HUES64 (cell line): ENCODE data around the gene MYADM.

ENCODE experiments used
- H3K27ac ChIP-seq: 2 replicates; pipeline ENCODE4 v1.7.0; 2013; ENCODE audit warnings: low read depth, low read length, inconsistent platforms
- H3K27me3 ChIP-seq: 2 replicates; pipeline ENCODE4 v1.6.1; 2013; ENCODE audit warnings: mild to moderate bottlenecking, low read length; ENCODE audit not compliant: insufficient read depth
- H3K36me3 ChIP-seq: 2 replicates; pipeline ENCODE4 v1.6.1; 2013; ENCODE audit warnings: mild to moderate bottlenecking, low read length; ENCODE audit not compliant: insufficient read depth
- H3K4me1 ChIP-seq: 2 replicates; pipeline ENCODE4 v1.6.1; 2013; ENCODE audit warnings: mild to moderate bottlenecking, low read length, moderate library complexity; ENCODE audit not compliant: insufficient read depth
- H3K4me3 ChIP-seq: 2 replicates; pipeline ENCODE4 v1.5.1; 2013; ENCODE audit warnings: mild to moderate bottlenecking, low read length, moderate library complexity
- H3K9ac ChIP-seq: 2 replicates; pipeline ENCODE4 v1.6.1; 2013; ENCODE audit warnings: mild to moderate bottlenecking, low read depth, low read length
- H3K9me3 ChIP-seq: 2 replicates; pipeline ENCODE4 v1.6.1; 2013; ENCODE audit warnings: low read depth, low read length; ENCODE audit not compliant: insufficient read depth
- WGBS: fragments of 150-250, 120-280 bp; methylation state at CpG from one replicate; pipeline ENCODE4 v1.1.7; 2013; ENCODE audit warnings: missing lambda C conversion rate; 5-methylcytosine and 5-hydroxymethylcytosine counted together

MYADM gene

DNA sequence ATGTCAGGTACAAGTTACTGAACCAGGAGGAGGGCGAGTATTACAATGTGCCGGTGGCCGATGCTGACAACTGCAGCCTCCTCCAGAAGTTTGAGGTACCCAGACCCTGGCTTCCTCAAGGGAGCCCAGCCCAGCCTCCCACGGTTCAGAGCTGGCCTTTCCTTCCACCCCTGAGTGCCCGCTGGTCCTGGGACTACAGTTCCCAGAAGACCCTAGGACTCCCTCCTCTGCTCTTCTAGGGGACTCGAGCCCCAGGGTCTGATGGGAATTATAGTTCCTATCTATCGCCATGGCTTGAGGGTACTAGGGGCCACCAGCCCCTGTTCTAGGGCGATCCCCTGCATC is 25.3 kb downstream of the MYADM start:
- 70% methylated on average over 8 of the region's 8 CpGs for WGBS
- H3K9me3 ChIP-seq: no peaks in the 10 kb centered on the region

DNA sequence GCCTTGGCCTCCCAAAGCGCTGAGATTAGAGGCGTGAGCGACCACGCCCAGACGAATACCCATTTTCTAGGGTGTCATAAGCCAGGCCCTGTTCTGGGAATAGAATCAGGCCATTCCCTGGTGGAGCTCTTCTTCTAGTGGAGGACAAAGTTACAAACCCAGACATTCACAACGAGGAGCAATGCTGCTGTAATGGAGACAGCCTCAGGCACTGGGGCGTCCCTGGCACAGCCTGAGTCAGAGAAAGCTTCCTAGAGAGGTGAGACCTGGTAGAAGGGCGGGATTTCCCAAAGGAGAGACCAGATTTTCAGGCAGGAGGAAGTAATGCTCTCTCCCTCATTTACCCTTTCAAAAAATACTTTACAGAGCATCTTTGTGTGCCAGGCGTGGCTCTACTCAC is 27.0 kb downstream of the MYADM start:
- Histone ChIP-seq H3K4me3 (no peak overlapping the region), H3K27me3 (peaks cover 7% of the 10 kb centered on the region; the same call in 1 of the 2 replicates), H3K27ac (no peak overlapping the region), H3K4me1 (peaks cover 9% of the 10 kb centered on the region), H3K36me3 (no peaks in the 10 kb centered on the region), H3K9ac (no peak overlapping the region), H3K9me3 (no peaks in the 10 kb centered on the region)
- WGBS: 82% methylated on average over 8 of the region's 9 CpGs

More for the DNA sequence above, 25.3 kb downstream of the MYADM start:
- Histone ChIP-seq H3K27me3 (peaks cover 7% of the 10 kb centered on the region; the same call in 1 of the 2 replicates), H3K36me3 (no peaks in the 10 kb centered on the region), H3K4me3 (no peak overlapping the region), H3K27ac (no peak overlapping the region), H3K4me1 (peaks cover 9% of the 10 kb centered on the region), H3K9ac (no peak overlapping the region)

DNA sequence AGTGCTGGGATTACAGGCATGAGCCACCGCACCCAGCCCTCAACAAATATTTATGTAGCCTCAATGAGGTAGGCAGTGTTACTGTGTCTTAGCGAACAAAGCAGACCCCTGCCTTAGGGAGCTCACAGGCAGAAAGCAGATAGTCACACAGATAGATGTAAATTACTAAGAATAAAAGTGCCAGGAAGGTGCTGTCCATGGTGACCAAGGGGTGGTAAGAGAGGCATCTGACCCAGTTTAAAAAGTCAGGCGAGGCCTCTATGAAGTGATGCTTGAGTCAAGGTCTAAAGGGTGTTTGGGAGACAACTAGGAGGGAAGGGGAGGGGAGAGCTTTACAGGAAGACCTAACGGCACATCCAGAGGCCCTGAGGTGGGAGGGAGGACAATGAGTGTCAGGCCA is 29.0 kb downstream of the MYADM start:
- Histone ChIP-seq H3K9ac (no peak overlapping the region), H3K9me3 (no peaks in the 10 kb centered on the region), H3K36me3 (peaks cover 2% of the 10 kb centered on the region; the same call in 1 of the 2 replicates), H3K4me1 (peaks cover 9% of the 10 kb centered on the region), H3K4me3 (no peak overlapping the region), H3K27ac (no peak overlapping the region), H3K27me3 (peaks cover 7% of the 10 kb centered on the region; the same call in 1 of the 2 replicates)
- 74% methylated on average over 4 of the region's 4 CpGs for WGBS

DNA sequence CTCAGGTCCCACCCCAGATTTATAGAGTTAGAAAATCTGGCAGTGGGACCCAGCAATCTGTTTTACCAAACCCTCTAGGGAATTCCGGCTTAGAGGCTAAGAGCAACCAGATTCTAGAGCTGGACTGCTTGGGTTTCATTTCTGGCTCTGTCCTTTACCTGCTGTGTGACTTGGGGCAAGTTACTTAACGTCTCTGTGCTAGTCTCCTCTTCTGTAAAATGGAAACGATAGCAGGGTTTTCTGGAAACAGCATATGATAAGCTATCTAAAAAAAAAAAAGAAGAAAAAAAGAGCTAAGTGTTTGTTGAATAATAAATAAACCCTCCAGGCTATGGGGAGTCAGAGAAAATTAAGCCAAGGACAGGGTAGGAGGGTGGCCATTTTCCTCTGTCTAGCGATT is 29.8 kb downstream of the MYADM start:
- 79% methylated on average over 4 of the region's 4 CpGs for WGBS
- H3K9ac ChIP-seq: no peak overlapping the region
- H3K36me3 ChIP-seq: peaks cover 2% of the 10 kb centered on the region; the same call in 1 of the 2 replicates
- H3K27me3 ChIP-seq: peaks cover 7% of the 10 kb centered on the region; the same call in 1 of the 2 replicates
- no peak overlapping the region for H3K27ac ChIP-seq
- peak overlapping the region; percentile 63; the same call in 1 of the 2 replicates for H3K4me3 ChIP-seq
- H3K9me3 ChIP-seq: no peaks in the 10 kb centered on the region
- H3K4me1 ChIP-seq: peaks cover 9% of the 10 kb centered on the region

DNA sequence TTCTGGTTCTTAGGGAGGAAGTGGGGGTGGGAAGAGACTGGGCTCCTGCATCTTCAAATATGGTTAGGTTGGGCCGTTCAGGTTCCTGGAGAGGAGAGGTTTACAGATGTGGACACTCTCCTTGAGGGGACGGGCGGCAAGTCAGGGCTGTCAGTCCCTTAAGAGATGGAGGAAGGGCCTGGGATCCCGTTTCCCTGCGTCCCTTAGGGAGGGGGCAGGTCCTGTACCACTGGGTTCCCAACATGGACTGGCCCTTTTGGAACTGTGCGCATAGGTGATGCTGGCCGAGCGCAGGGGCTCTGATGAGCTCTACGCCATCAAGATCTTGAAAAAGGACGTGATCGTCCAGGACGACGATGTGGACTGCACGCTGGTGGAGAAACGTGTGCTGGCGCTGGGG is 30.5 kb downstream of the MYADM start:
- Histone ChIP-seq H3K9me3 (no peaks in the 10 kb centered on the region), H3K36me3 (peaks cover 2% of the 10 kb centered on the region; the same call in 1 of the 2 replicates), H3K4me1 (peaks cover 9% of the 10 kb centered on the region), H3K27me3 (peaks cover 7% of the 10 kb centered on the region; the same call in 1 of the 2 replicates), H3K4me3 (peak overlapping the region; percentile 63), H3K9ac (no peak overlapping the region), H3K27ac (0 out of 2 replicates have a peak overlapping the region, but pooled peaks have one; percentile 55)
- 7% methylated on average over 15 of the region's 16 CpGs for WGBS

DNA sequence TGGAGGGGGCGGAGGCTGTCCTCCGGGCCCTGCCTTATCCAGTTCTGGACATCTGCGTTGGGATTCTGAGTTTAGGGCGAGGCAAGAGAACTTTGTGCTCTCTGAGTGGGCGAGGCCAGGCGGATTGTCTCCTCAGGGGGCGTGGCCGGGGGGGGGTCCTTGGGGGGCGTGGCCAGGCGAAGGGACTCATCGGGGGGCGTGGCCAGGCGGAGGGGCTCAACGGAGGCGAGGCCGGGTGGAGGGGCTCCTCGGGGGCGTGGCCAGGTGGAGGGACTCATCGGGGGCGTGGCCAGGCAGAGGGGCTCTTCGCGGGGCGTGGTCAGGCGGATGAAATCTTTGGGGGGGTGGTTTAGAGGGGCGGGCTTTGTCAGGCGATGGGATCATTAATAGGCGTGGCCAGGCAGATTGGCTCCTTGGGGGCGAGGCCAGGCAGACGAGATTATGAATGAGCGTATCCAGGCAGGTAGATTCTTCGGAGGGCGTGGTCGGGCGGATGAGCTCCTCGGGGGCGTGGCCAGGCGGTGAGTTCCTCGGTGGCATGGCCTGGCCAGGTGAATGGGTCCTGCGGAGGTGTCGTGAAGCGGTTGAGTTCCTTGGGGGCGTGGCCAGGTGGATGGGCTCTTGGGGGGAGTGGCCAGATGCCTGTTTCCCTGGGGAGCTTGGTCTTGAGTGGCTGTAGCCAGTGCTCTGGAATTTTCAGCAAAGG is 31.1 kb downstream of the MYADM start:
- Histone ChIP-seq H3K27me3 (peaks cover 7% of the 10 kb centered on the region; the same call in 1 of the 2 replicates), H3K9ac (no peak overlapping the region), H3K9me3 (no peaks in the 10 kb centered on the region), H3K4me1 (peaks cover 9% of the 10 kb centered on the region), H3K36me3 (peaks cover 2% of the 10 kb centered on the region; the same call in 1 of the 2 replicates), H3K27ac (0 out of 2 replicates have a peak overlapping the region, but pooled peaks have one; percentile 55), H3K4me3 (peak overlapping the region; percentile 63)
- 2% methylated on average over 42 of the region's 42 CpGs for WGBS

DNA sequence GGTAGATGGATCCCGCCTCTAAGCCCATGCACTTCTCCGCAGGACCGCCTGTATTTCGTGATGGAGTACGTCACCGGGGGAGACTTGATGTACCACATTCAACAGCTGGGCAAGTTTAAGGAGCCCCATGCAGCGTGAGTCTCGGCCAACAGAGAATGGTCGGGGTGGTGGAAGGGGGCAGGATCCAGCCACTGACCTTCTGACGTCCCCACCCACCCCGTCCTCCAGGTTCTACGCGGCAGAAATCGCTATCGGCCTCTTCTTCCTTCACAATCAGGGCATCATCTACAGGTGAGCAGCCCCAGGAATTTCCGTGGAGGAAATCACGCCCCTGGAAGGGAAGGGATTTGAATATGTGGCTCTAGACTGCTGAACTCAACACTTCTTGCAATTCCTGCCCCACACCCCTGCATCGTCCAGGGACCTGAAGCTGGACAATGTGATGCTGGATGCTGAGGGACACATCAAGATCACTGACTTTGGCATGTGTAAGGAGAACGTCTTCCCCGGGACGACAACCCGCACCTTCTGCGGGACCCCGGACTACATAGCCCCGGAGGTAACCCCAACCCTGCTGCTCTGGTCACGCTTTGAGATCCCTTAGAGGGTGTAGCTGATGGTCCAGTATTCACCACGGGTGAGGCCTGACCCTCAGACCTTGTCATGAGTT is 32.6 kb downstream of the MYADM start:
- Histone ChIP-seq H3K9ac (no peak overlapping the region), H3K9me3 (no peaks in the 10 kb centered on the region), H3K27me3 (peaks cover 18% of the 10 kb centered on the region), H3K27ac (no peak overlapping the region), H3K4me3 (no peak overlapping the region), H3K36me3 (peaks cover 2% of the 10 kb centered on the region; the same call in 1 of the 2 replicates), H3K4me1 (peaks cover 9% of the 10 kb centered on the region)
- 91% methylated on average over 27 of the region's 27 CpGs for WGBS

DNA sequence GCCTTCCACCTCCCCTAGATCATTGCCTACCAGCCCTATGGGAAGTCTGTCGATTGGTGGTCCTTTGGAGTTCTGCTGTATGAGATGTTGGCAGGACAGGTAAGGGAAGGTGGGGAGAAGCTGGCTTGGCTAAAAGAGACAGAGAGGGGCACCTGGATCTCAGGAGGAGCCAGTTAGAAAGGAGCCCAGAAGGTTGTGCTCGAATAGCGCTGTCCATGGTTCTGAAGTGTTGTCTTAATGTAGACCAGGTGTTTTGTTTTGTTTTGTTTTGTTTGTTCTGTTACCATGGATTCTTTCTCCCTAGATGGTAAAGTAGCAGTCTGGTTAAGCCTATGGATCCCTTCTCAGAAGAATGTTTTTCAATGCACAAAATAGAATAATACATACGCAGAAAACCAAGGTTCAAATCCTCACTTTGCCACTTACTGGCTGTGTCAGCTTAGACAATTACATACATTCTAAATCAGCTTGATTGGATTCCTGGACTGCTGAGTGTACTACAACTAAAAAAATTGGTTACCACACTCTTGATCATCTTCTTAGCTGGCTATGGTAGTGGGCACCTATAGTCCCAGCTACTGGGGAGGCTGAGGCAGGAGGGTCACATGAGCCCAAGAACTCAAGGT is 35.5 kb downstream of the MYADM start:
- H3K9ac ChIP-seq: no peak overlapping the region
- whole genome bisulfite sequencing: 38% methylated on average over 4 of the region's 4 CpGs

DNA sequence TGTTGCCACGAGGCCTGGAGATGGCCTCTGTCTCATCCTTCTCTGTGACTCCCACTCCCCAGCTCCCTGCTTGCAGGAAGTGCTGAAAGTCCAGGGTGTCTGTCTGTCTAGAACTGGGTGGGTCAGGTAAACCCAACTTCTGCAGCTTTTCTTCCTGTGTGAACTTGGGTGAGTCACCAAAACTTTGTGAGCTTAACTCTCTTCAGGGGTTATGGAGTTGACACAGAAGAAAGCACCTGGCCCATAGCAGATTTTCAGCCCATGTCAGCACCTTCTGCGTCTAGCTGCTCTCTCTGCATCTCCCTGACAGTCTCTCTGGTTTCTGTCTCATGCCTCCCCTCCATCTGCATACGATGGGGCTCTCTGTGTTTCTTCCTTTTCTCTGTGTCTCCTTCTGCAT is 37.2 kb downstream of the MYADM start:
- H3K9me3 ChIP-seq: no peaks in the 10 kb centered on the region
- peaks cover 2% of the 10 kb centered on the region; the same call in 1 of the 2 replicates for H3K36me3 ChIP-seq
- whole genome bisulfite sequencing: 32% methylated on average over 3 of the region's 3 CpGs
- H3K4me1 ChIP-seq: peaks cover 3% of the 10 kb centered on the region; the same call in 1 of the 2 replicates
- no peak overlapping the region for H3K4me3 ChIP-seq
- H3K27ac ChIP-seq: no peak overlapping the region
- H3K27me3 ChIP-seq: peaks cover 49% of the 10 kb centered on the region
- no peak overlapping the region for H3K9ac ChIP-seq

More for the DNA sequence above, 35.5 kb downstream of the MYADM start:
- H3K27me3 ChIP-seq: peaks cover 34% of the 10 kb centered on the region
- H3K27ac ChIP-seq: no peak overlapping the region
- H3K9me3 ChIP-seq: no peaks in the 10 kb centered on the region
- 0 out of 2 replicates have a peak, but pooled peaks cover 2% of the 10 kb centered on the region for H3K4me1 ChIP-seq
- H3K36me3 ChIP-seq: peaks cover 2% of the 10 kb centered on the region; the same call in 1 of the 2 replicates
- H3K4me3 ChIP-seq: no peak overlapping the region

DNA sequence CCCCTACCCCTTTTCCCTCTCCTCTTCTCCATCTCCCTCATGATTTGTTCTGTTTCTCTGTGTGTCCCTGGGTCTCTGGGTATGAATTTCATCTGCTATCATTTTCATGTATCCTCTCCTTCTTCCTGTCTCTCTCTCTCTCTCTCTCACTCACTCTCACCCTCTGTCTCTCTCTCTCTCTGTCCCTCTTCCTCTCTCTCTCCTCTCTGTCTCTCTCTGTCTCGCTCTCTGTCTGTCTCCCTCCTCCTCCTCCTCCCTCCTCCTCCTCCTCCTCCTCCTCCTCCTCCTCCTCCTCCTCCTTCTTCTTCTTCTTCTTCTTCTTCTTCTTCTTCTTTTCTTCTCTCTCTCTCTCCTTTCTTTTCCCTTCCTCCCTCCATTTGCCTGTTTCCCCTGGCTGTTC is 38.1 kb downstream of the MYADM start:
- no peaks in the 10 kb centered on the region for H3K9me3 ChIP-seq
- no CpG with 5 or more reads among the region's 1 CpG for WGBS
- H3K4me3 ChIP-seq: no peak overlapping the region; the same call in 1 of the 2 replicates
- peaks cover 2% of the 10 kb centered on the region; the same call in 1 of the 2 replicates for H3K36me3 ChIP-seq
- peaks cover 57% of the 10 kb centered on the region for H3K27me3 ChIP-seq
- no peak overlapping the region for H3K9ac ChIP-seq
- no peak overlapping the region for H3K27ac ChIP-seq
- peaks cover 3% of the 10 kb centered on the region; the same call in 1 of the 2 replicates for H3K4me1 ChIP-seq
